Lung (tissue), 12 donors: Measurements from ENCODE around the gene IGLL5. TPM values are rescaled to one million over a fixed set of nuclear protein-coding genes. Genes with fewer than 3 reads are reported as not detected.

ENCODE experiments used
- ATAC-seq: fragments of 200-7000 bp; cut with Tn5 transposase; one replicate; pipeline ENCODE4 v1.9.1; 2020; ENCODE audit warnings: moderate number of reproducible peaks; ENCODE audit not compliant: insufficient read depth, low FRiP score
- DNase-seq, 3 donors: peaks; one replicate each; pipeline ENCODE4 v3.0.0-alpha.2; 2013 to 2017
- H3K27ac ChIP-seq, 2 donors: one replicate each; pipeline ENCODE4 v1.5.1; 2013; ENCODE audit warnings: mild to moderate bottlenecking in 2 of 2, moderate library complexity in 2 of 2, control low read depth in 1 of 2, inconsistent platforms in 1 of 2, low read depth in 1 of 2, low read length in 1 of 2
- H3K27me3 ChIP-seq, 3 donors: one replicate each; pipeline ENCODE4 v1.5.1; 2013; ENCODE audit warnings: low read length in 2 of 3; ENCODE audit not compliant: control insufficient read depth in 3 of 3, insufficient read depth in 3 of 3
- H3K36me3 ChIP-seq, 4 donors: one replicate each; pipeline ENCODE4 v1.5.1; 2013; ENCODE audit warnings: low read length in 4 of 4, mild to moderate bottlenecking in 1 of 4, moderate library complexity in 1 of 4; ENCODE audit not compliant: control insufficient read depth in 4 of 4, insufficient read depth in 4 of 4
- H3K4me1 ChIP-seq, 5 donors: one replicate each; pipeline ENCODE4 v1.5.1; 2013; ENCODE audit warnings: low read length in 5 of 5, mild to moderate bottlenecking in 2 of 5, moderate library complexity in 1 of 5; ENCODE audit not compliant: control insufficient read depth in 5 of 5, insufficient read depth in 5 of 5
- H3K4me3 ChIP-seq: one replicate; pipeline ENCODE4 v1.5.1; 2013; ENCODE audit warnings: mild to moderate bottlenecking, control low read depth, moderate library complexity
- H3K9ac ChIP-seq, 2 donors: one replicate each; pipeline ENCODE4 v1.5.1; 2013; ENCODE audit warnings: low read length in 2 of 2, control low read depth in 1 of 2; ENCODE audit not compliant: insufficient read depth in 1 of 2
- H3K9me3 ChIP-seq, 4 donors: one replicate each; pipeline ENCODE4 v1.5.1; 2013; ENCODE audit warnings: low read length in 3 of 4, mild to moderate bottlenecking in 1 of 4, moderate library complexity in 1 of 4; ENCODE audit not compliant: control insufficient read depth in 4 of 4, insufficient read depth in 3 of 4
- CTCF ChIP-seq: IDR thresholded peaks from 2 replicates; pipeline ENCODE4 v1.5.1; 2012; ENCODE audit warnings: mild to moderate bottlenecking; ENCODE audit errors: control extremely low read depth, extremely low read depth
- WGBS, 2 donors: extraction: QIAGEN DNeasy Blood & Tissue Kit; methylation state at CpG; one replicate each; pipeline ENCODE4 v1.1.7; 2013; 5-methylcytosine and 5-hydroxymethylcytosine counted together
- polyA plus RNA-seq, 2 donors: library from polyadenylated mRNA; stranded (reverse); fragments of 200-250 nt; gene quantifications; one replicate each; pipeline ENCODE4 v1.2.1, GENCODE V29; 2013
- total RNA-seq, 2 donors: library from RNA; depleted of rRNA in 1 of 2; stranded (reverse); fragments of >200 nt in 1 of 2; gene quantifications; one replicate each; pipeline ENCODE4 v1.2.1, GENCODE V29; 2014 to 2021
- donor health status: control.
- donor health status: control.
- donor health status: Bipolar disorder and iron deficiency.
- donor health status: healthy.
- donor health status: DM: yes; HTN: yes; CAD: no.

Gene IGLL5
- total and polyA plus RNA-seq, 4 donors = 5.4 to 21.5 (median 11.3) TPM

- no peaks in the 10 kb centered on the region for H3K9me3 ChIP-seq
- no peaks in the 10 kb centered on the region for H3K27me3 ChIP-seq
- H3K4me3 ChIP-seq = no peak overlapping the region
- no peak for TF ChIP-seq CTCF
- no peak for DNase-seq
- no peaks in the 10 kb centered on the region for H3K36me3 ChIP-seq
- 71 to 88% methylated on average over 6 of the region's 6 CpGs for WGBS, 2 donors
- ATAC-seq = no peak
- H3K27ac ChIP-seq = no peak overlapping the region
- H3K4me1 ChIP-seq = no peaks in the 10 kb centered on the region
- H3K9ac ChIP-seq = no peak overlapping the region
These were observed 5.4 kb upstream of the IGLL5 start for GRCh38 chr22:22882033-22882717.

DNA sequence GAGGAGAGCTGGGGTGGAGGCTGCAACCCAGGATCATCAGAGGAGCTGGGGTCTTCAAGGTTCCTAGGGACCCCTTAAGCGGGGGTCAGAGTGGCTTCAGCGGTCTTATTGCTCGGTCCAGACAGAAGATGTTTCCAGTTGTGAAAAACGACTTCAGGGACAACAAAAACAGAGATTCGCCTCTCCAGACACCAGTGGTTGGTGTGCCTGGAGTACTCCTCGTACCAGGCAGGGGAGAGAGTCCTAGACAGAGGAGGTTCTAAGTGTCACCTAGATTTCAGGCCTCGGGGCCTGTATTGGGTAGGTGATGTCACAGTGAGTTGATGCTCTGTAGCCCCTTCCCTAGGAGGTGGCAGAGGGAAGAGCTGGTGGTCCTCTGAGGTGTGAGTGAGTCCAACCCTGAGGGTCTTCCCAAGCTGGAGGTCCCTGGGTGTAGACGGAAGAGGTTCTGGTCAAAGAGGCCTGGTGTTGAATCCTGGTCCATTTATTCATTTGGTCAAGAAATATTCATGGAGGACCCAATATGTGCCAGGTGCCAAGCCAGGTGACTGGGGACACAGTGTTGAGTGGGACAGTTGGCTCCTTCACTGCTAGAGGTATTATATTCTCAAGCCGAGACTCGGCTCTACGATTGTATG, 4.4 kb upstream of the IGLL5 start:
- no peak for TF ChIP-seq CTCF
- WGBS, 2 donors = 88 to 93% methylated on average over 11 of the region's 11 CpGs
- Histone ChIP-seq H3K9ac (no peak overlapping the region), H3K9me3 (no peaks in the 10 kb centered on the region), H3K36me3 (no peaks in the 10 kb centered on the region), H3K27ac (no peak overlapping the region), H3K27me3 (no peaks in the 10 kb centered on the region), H3K4me1 (no peaks in the 10 kb centered on the region), H3K4me3 (no peak overlapping the region)
- DNase-seq (no peak), ATAC-seq (no peak)

GRCh38 chr22:22884010-22884887, 3.4 kb upstream of the IGLL5 start:
- DNase-seq (peak; percentile 64 to 66 (median 64)), ATAC-seq (no peak)
- Histone ChIP-seq H3K27me3 (no peaks in the 10 kb centered on the region), H3K36me3 (no peaks in the 10 kb centered on the region), H3K4me1 (no peaks in the 10 kb centered on the region), H3K27ac (no peak overlapping the region), H3K4me3 (no peak overlapping the region), H3K9ac (no peak overlapping the region), H3K9me3 (no peaks in the 10 kb centered on the region)
- 22 to 26% methylated on average over 3 of the region's 3 CpGs for WGBS, 2 donors
- peak; percentile 64 for TF ChIP-seq CTCF
